Esophagus squamous epithelium (tissue), 4 donors: Measurements from ENCODE around the gene NF2.

ENCODE experiments used
- CTCF ChIP-seq, 6 experiments: fragments of 450-650 bp in 4 of 6; fragments of 200-600 bp in 2 of 6; sonication (generic) in 2 of 6; IDR thresholded peaks; one replicate each; pipeline ENCODE4 v1.5.1; 2016 to 2019; ENCODE audit warnings: antibody characterized with exemption in 6 of 6, mild to moderate bottlenecking in 4 of 6, moderate library complexity in 4 of 6
- POLR2A ChIP-seq, 4 donors: fragments of 450-650 bp; IDR thresholded peaks; one replicate each; pipeline ENCODE4 v1.6.1; 2017; ENCODE audit warnings: antibody characterized with exemption in 4 of 4, mild to moderate bottlenecking in 4 of 4, moderate library complexity in 3 of 4

- no peak for TF ChIP-seq CTCF (IDR thresholded peaks at IDR 0.05)
- TF ChIP-seq POLR2A (IDR thresholded peaks at IDR 0.05): no peak
Measured at GRCh38 chr22:29710193-29710592, 106.8 kb downstream of the NF2 start.
